Lower leg skin (tissue), 3 donors: Measurements from ENCODE around the gene TBC1D21.

ENCODE experiments used
- CTCF ChIP-seq, 3 donors: fragments of 450-650 bp; IDR thresholded peaks; one replicate each; pipeline ENCODE4 v1.5.1; 2016; ENCODE audit warnings: antibody characterized with exemption in 3 of 3, mild to moderate bottlenecking in 3 of 3, moderate library complexity in 2 of 3
- POLR2A ChIP-seq, 2 donors: fragments of 450-650 bp; IDR thresholded peaks; one replicate each; pipeline ENCODE4 v1.6.1; 2016 to 2017; ENCODE audit warnings: antibody characterized with exemption in 2 of 2, mild to moderate bottlenecking in 1 of 2, moderate library complexity in 1 of 2

- TF ChIP-seq CTCF (IDR thresholded peaks at IDR 0.05) = no peak
- TF ChIP-seq POLR2A (IDR thresholded peaks at IDR 0.05) = no peak
These were observed 33.5 kb upstream of the TBC1D21 start for GRCh38 chr15:73839699-73840377.
